SK-N-SH treated with all-trans-retinoic acid at 6 μM for 48 hours (cell line): ENCODE data around the gene PNMT.

ENCODE experiments used
- ATAC-seq: fragments of 200-7000 bp; cut with Tn5 transposase; 3 replicates; pipeline ENCODE4 v1.9.1; 2020; ENCODE audit warnings: mild to moderate bottlenecking, moderate library complexity
- ARNTL ChIP-seq: fragments of 450-650 bp; formaldehyde crosslinking; IDR thresholded peaks from 2 replicates; pipeline ENCODE4 v1.5.0; 2020; ENCODE audit warnings: low read depth, mild to moderate bottlenecking, moderate library complexity, borderline replicate concordance
- BACH2 ChIP-seq: fragments of 250-450 bp; sonication (Bioruptor Pico); IDR thresholded peaks from 2 replicates; pipeline ENCODE4 v1.9.0; 2021; ENCODE audit warnings: mild to moderate bottlenecking, borderline replicate concordance
- CREB5 ChIP-seq: fragments of 250-450 bp; sonication (Bioruptor Pico); IDR thresholded peaks from 2 replicates; pipeline ENCODE4 v1.5.1; 2020; ENCODE audit warnings: low read depth, mild to moderate bottlenecking, moderate library complexity
- CSDC2 ChIP-seq: fragments of 250-450 bp; sonication (Bioruptor Pico); IDR thresholded peaks from 2 replicates; pipeline ENCODE4 v1.5.0; 2020; ENCODE audit warnings: mild to moderate bottlenecking, moderate library complexity
- CSRNP3 ChIP-seq: fragments of 250-450 bp; sonication (Bioruptor Pico); IDR thresholded peaks from 2 replicates; pipeline ENCODE4 v1.5.1; 2021; ENCODE audit warnings: mild to moderate bottlenecking, moderate library complexity
- ESRRG ChIP-seq: fragments of 250-450 bp; sonication (Bioruptor Pico); IDR thresholded peaks from 2 replicates; pipeline ENCODE4 v1.6.1; 2021; ENCODE audit warnings: mild to moderate bottlenecking
- GLIS3 ChIP-seq: fragments of 250-450 bp; sonication (Bioruptor Pico); IDR thresholded peaks from 2 replicates; pipeline ENCODE4 v1.5.0; 2020; ENCODE audit warnings: mild to moderate bottlenecking, moderate library complexity
- OSR1 ChIP-seq: fragments of 250-450 bp; sonication (Bioruptor Pico); IDR thresholded peaks from 2 replicates; pipeline ENCODE4 v1.8.0; 2022; ENCODE audit warnings: moderate library complexity, mild to moderate bottlenecking, inconsistent platforms
- PATZ1 ChIP-seq: fragments of 250-450 bp; sonication (Bioruptor Pico); IDR thresholded peaks from 2 replicates; pipeline ENCODE4 v1.8.0; 2020; ENCODE audit warnings: mild to moderate bottlenecking, moderate library complexity, borderline replicate concordance
- POU6F1 ChIP-seq: fragments of 250-450 bp; sonication (Bioruptor Pico); IDR thresholded peaks from 2 replicates; pipeline ENCODE4 v1.8.0; 2021; ENCODE audit warnings: low read depth, mild to moderate bottlenecking, moderate library complexity, borderline replicate concordance
- PPARA ChIP-seq: fragments of 250-450 bp; sonication (Bioruptor Pico); IDR thresholded peaks from 2 replicates; pipeline ENCODE4 v1.5.0; 2020; ENCODE audit warnings: mild to moderate bottlenecking, borderline replicate concordance
- SNAI2 ChIP-seq: fragments of 250-450 bp; sonication (Bioruptor Pico); IDR thresholded peaks from 2 replicates; pipeline ENCODE4 v1.5.0; 2020; ENCODE audit warnings: mild to moderate bottlenecking, moderate library complexity
- TCF4 ChIP-seq: fragments of 250-450 bp; sonication (Bioruptor Pico); IDR thresholded peaks from 2 replicates; pipeline ENCODE4 v1.8.0; 2021; ENCODE audit warnings: mild to moderate bottlenecking, moderate library complexity, borderline replicate concordance
- TOX ChIP-seq: fragments of 250-450 bp; sonication (Bioruptor Pico); IDR thresholded peaks from 2 replicates; pipeline ENCODE4 v1.8.0; 2021; ENCODE audit warnings: mild to moderate bottlenecking, moderate library complexity, borderline replicate concordance
- TSHZ2 ChIP-seq: fragments of 250-450 bp; sonication (Bioruptor Pico); IDR thresholded peaks from 2 replicates; pipeline ENCODE4 v1.5.0; 2020; ENCODE audit warnings: mild to moderate bottlenecking, moderate library complexity
- ZC3H10 ChIP-seq: fragments of 250-450 bp; sonication (Bioruptor Pico); IDR thresholded peaks from 2 replicates; pipeline ENCODE4 v1.5.1; 2021; ENCODE audit warnings: mild to moderate bottlenecking, moderate library complexity
- ZFP3 ChIP-seq: fragments of 250-450 bp; sonication (Bioruptor Pico); IDR thresholded peaks from 2 replicates; pipeline ENCODE4 v1.5.0; 2020; ENCODE audit warnings: mild to moderate bottlenecking, moderate library complexity
- ZFP30 ChIP-seq: fragments of 450-650 bp; formaldehyde crosslinking; IDR thresholded peaks from 2 replicates; pipeline ENCODE4 v1.5.0; 2022; ENCODE audit warnings: mild to moderate bottlenecking, moderate library complexity
- ZNF565 ChIP-seq: fragments of 450-650 bp; formaldehyde crosslinking; conservative IDR thresholded peaks from 2 replicates; pipeline ENCODE4 v1.5.0; 2020; ENCODE audit warnings: low read depth, mild to moderate bottlenecking, moderate library complexity
- ZNF70 ChIP-seq: fragments of 450-650 bp; formaldehyde crosslinking; IDR thresholded peaks from 2 replicates; pipeline ENCODE4 v1.5.0; 2020; ENCODE audit warnings: mild to moderate bottlenecking, moderate library complexity
- ZNF8 ChIP-seq: fragments of 450-650 bp; formaldehyde crosslinking; IDR thresholded peaks from 2 replicates; pipeline ENCODE4 v1.5.0; 2020; ENCODE audit warnings: mild to moderate bottlenecking, moderate library complexity

The PNMT gene

GRCh38 chr17:39627047-39627711 is 41.1 kb upstream of the PNMT start:
- ATAC-seq: no peak
- no peak for TF ChIP-seq ZFP3 (CRISPR knock-in tag)
- TF ChIP-seq ZFP30 (CRISPR knock-in tag): no peak
- TF ChIP-seq PPARA: no peak
- TF ChIP-seq OSR1 (CRISPR knock-in tag): no peak
- no peak for TF ChIP-seq ZC3H10 (CRISPR knock-in tag)
- TF ChIP-seq PATZ1 (CRISPR knock-in tag): no peak
- no peak for TF ChIP-seq SNAI2 (CRISPR knock-in tag)
- no peak for TF ChIP-seq POU6F1
- no peak for TF ChIP-seq BACH2 (CRISPR knock-in tag)
- TF ChIP-seq ZNF565 (CRISPR knock-in tag): no peak
- TF ChIP-seq, all 23 proteins: peak for 0

- ATAC-seq: no peak
- TF ChIP-seq TOX (CRISPR knock-in tag): no peak
- TF ChIP-seq ZFP30 (CRISPR knock-in tag): no peak
- TF ChIP-seq ESRRG (CRISPR knock-in tag): no peak
- no peak for TF ChIP-seq ZNF565 (CRISPR knock-in tag)
- no peak for TF ChIP-seq ZNF70
- TF ChIP-seq ZFP3 (CRISPR knock-in tag): no peak
- TF ChIP-seq ZNF8 (CRISPR knock-in tag): no peak
- no peak for TF ChIP-seq SNAI2 (CRISPR knock-in tag)
- TF ChIP-seq TCF4 (CRISPR knock-in tag): no peak
- no peak for TF ChIP-seq CSRNP3
- TF ChIP-seq PPARA: no peak
- no peak for TF ChIP-seq PATZ1 (CRISPR knock-in tag)
- no peak for TF ChIP-seq BACH2 (CRISPR knock-in tag)
- no peak for TF ChIP-seq ARNTL (CRISPR knock-in tag)
Observed at GRCh38 chr17:39627712-39628516, 40.3 kb upstream of the PNMT start.

- TF ChIP-seq TSHZ2 (CRISPR knock-in tag) (no peak), GLIS3 (CRISPR knock-in tag) (no peak), CSDC2 (no peak), CREB5 (CRISPR knock-in tag) (no peak), ZNF70 (no peak)
- no peak for ATAC-seq
Observed at GRCh38 chr17:39628655-39629493, 39.4 kb upstream of the PNMT start.
